MM.1S (cell line): ENCODE data around the gene EPB42.

Source experiments
- DNase-seq: peaks from one replicate; pipeline ENCODE4 v3.0.0-alpha.2; 2015
- H2AFZ ChIP-seq: fragments of 300-600 bp; sonication (generic); 2 replicates; pipeline ENCODE4 v1.6.0; 2016; ENCODE audit warnings: antibody characterized with exemption, low read length
- H3F3A ChIP-seq: fragments of 300-600 bp; sonication (generic); 2 replicates; pipeline ENCODE4 v1.6.1; 2016; ENCODE audit warnings: mild to moderate bottlenecking, antibody characterized with exemption, low read length, moderate library complexity, mixed read lengths; ENCODE audit not compliant: insufficient read depth
- H3K27ac ChIP-seq: fragments of 300-600 bp; sonication (generic); 2 replicates; pipeline ENCODE4 v1.5.1; 2016; ENCODE audit warnings: mild to moderate bottlenecking, low read length
- H3K27me3 ChIP-seq: fragments of 300-600 bp; sonication (generic); replicated peaks from 2 replicates; pipeline ENCODE4 v1.6.0; 2016; ENCODE audit warnings: low read length; ENCODE audit not compliant: insufficient read depth
- H3K36me3 ChIP-seq: fragments of 300-600 bp; sonication (generic); replicated peaks from 2 replicates; pipeline ENCODE4 v1.6.1; 2016; ENCODE audit warnings: mild to moderate bottlenecking, low read length, mixed read lengths; ENCODE audit not compliant: insufficient read depth
- H3K4me1 ChIP-seq: fragments of 300-600 bp; sonication (generic); 2 replicates; pipeline ENCODE4 v1.6.1; 2016; ENCODE audit warnings: low read length, mixed read lengths
- H3K4me2 ChIP-seq: fragments of 300-600 bp; sonication (generic); 2 replicates; pipeline ENCODE4 v1.6.0; 2016; ENCODE audit warnings: low read depth, low read length
- H3K4me3 ChIP-seq: fragments of 300-600 bp; sonication (generic); 2 replicates; pipeline ENCODE4 v1.5.1; 2016; ENCODE audit warnings: low read length, mixed read lengths
- H3K79me2 ChIP-seq: fragments of 300-600 bp; sonication (generic); 2 replicates; pipeline ENCODE4 v1.6.1; 2016; ENCODE audit warnings: mixed run types, low read length, mixed read lengths
- H3K9ac ChIP-seq: fragments of 300-600 bp; sonication (generic); 2 replicates; pipeline ENCODE4 v1.6.1; 2016; ENCODE audit warnings: low read length, mixed read lengths
- H3K9me2 ChIP-seq: fragments of 300-600 bp; sonication (generic); replicated peaks from 2 replicates; pipeline ENCODE4 v1.6.1; 2016; ENCODE audit warnings: mild to moderate bottlenecking, low read length, mixed read lengths; ENCODE audit not compliant: insufficient read depth
- H3K9me3 ChIP-seq: fragments of 300-600 bp; sonication (generic); replicated peaks from 2 replicates; pipeline ENCODE4 v1.6.1; 2016; ENCODE audit warnings: mild to moderate bottlenecking, low read length, mixed read lengths; ENCODE audit not compliant: insufficient read depth
- H4K20me1 ChIP-seq: fragments of 300-600 bp; sonication (generic); 2 replicates; pipeline ENCODE4 v1.6.1; 2016; ENCODE audit warnings: mild to moderate bottlenecking, low read length, moderate library complexity, mixed read lengths; ENCODE audit not compliant: insufficient read depth
- CTCF ChIP-seq: fragments of 300-600 bp; sonication (generic); IDR thresholded peaks from 2 replicates; pipeline ENCODE4 v1.5.1; 2016; ENCODE audit warnings: antibody characterized with exemption, low read length, mixed read lengths
- EZH2 ChIP-seq: fragments of 300-600 bp; sonication (generic); optimal IDR thresholded peaks from 2 replicates; pipeline ENCODE3; 2017; ENCODE audit warnings: low read depth, mild to moderate bottlenecking, antibody characterized with exemption, low read length, mixed read lengths
- EZH2phosphoT487 ChIP-seq: fragments of 300-600 bp; sonication (generic); IDR thresholded peaks from 2 replicates; pipeline ENCODE4 v1.6.1; 2018; ENCODE audit warnings: antibody characterized with exemption, low read length

The EPB42 gene

GRCh38 chr15:43220991-43221403, at the start of gene EPB42:
EPB42 (minus strand) TSS chr15:43221018; CDS start chr15:43220825, 193 bp downstream.
- DNase-seq: no peak
- Histone ChIP-seq H3K79me2 (no peaks in the 10 kb centered on the region), H3K4me1 (no peaks in the 10 kb centered on the region), H3K9me3 (no peaks in the 10 kb centered on the region), H3K27ac (no peak within 1 kb of the TSS), H3F3A (no peaks in the 10 kb centered on the region), H3K9me2 (no peaks in the 10 kb centered on the region), H3K4me2 (no peak within 1 kb of the TSS), H2AFZ (no peak within 1 kb of the TSS), H3K36me3 (no peaks in the 10 kb centered on the region), H3K4me3 (no peak within 1 kb of the TSS), H3K9ac (no peak within 1 kb of the TSS), H3K27me3 (no peaks in the 10 kb centered on the region), H4K20me1 (no peaks in the 10 kb centered on the region)
- TF ChIP-seq EZH2: no peak
- TF ChIP-seq CTCF: no peak
- no peak for TF ChIP-seq EZH2phosphoT487

- Histone ChIP-seq H3K4me2 (peak overlapping the region; percentile 31; the same call in 1 of the 2 replicates), H3K27ac (peak overlapping the region; percentile 1; the same call in 1 of the 2 replicates), H3K9me3 (no peaks in the 10 kb centered on the region), H3K79me2 (no peaks in the 10 kb centered on the region), H3K9ac (no peak overlapping the region; the same call in 1 of the 2 replicates), H3F3A (no peaks in the 10 kb centered on the region), H3K27me3 (no peaks in the 10 kb centered on the region), H3K36me3 (no peaks in the 10 kb centered on the region), H3K9me2 (no peaks in the 10 kb centered on the region), H2AFZ (peak overlapping the region; percentile 88), H3K4me3 (no peak overlapping the region), H3K4me1 (peaks cover 12% of the 10 kb centered on the region), H4K20me1 (no peaks in the 10 kb centered on the region)
- TF ChIP-seq EZH2: no peak
- TF ChIP-seq CTCF: no peak
- TF ChIP-seq EZH2phosphoT487: no peak
- DNase-seq: no peak
Measured at GRCh38 chr15:43270113-43270665, 49.4 kb upstream of the EPB42 start.

- H2AFZ ChIP-seq: no peak overlapping the region
- no peaks in the 10 kb centered on the region for H3K27me3 ChIP-seq
- H3K36me3 ChIP-seq: no peaks in the 10 kb centered on the region
- H3K4me2 ChIP-seq: no peak overlapping the region
- no peak overlapping the region for H3K4me3 ChIP-seq
- H3K27ac ChIP-seq: no peak overlapping the region
- no peaks in the 10 kb centered on the region for H3K9me3 ChIP-seq
- no peaks in the 10 kb centered on the region for H3F3A ChIP-seq
- H3K79me2 ChIP-seq: no peaks in the 10 kb centered on the region
- no peaks in the 10 kb centered on the region for H4K20me1 ChIP-seq
- H3K4me1 ChIP-seq: peaks cover 12% of the 10 kb centered on the region
- TF ChIP-seq EZH2phosphoT487 (no peak), CTCF (peak; percentile 12; the same call in 1 of the 2 replicates)
- H3K9me2 ChIP-seq: no peaks in the 10 kb centered on the region
- no peak overlapping the region for H3K9ac ChIP-seq
- DNase-seq: no peak
Measured at GRCh38 chr15:43268111-43269105, 47.6 kb upstream of the EPB42 start.
